ENCODE results near the gene TCAP. TPM values are rescaled to one million over a fixed set of nuclear protein-coding genes. Genes with fewer than 3 reads are reported as not detected.

TCAP gene
- total and polyA plus RNA-seq, 2 experiments from 2014 or later = 0.61 to 2.1 TPM

- H3K9me3 Mint-ChIP-seq = no peaks in the 10 kb centered on the region; the same call in 2 of the 3 replicates
- Histone ChIP-seq H3K4me3 (peak within 1 kb of the TSS; percentile 64), H3K36me3 (ENCODE audit: insufficient read depth) (no peaks in the 10 kb centered on the region), H3K79me2 (replicated peaks; ENCODE audit: insufficient read depth) (no peaks in the 10 kb centered on the region), H2AFZ (peak within 1 kb of the TSS; percentile 69), H4K20me1 (replicated peaks; ENCODE audit: insufficient read depth) (no peaks in the 10 kb centered on the region; the same call in 1 of the 2 replicates), H3K4me1 (ENCODE audit: insufficient read depth) (peaks cover 39% of the 10 kb centered on the region), H3K27ac (ENCODE audit: low read depth) (no peak within 1 kb of the TSS), H3K9me2 (ENCODE audit: insufficient read depth) (no peaks in the 10 kb centered on the region), H3K27me3 (ENCODE audit: insufficient read depth) (peaks cover 41% of the 10 kb centered on the region), H3K4me2 (peak within 1 kb of the TSS; percentile 90), H3F3A (replicated peaks; ENCODE audit: low read depth) (peaks cover 3% of the 10 kb centered on the region; the same call in 1 of the 2 replicates)
- peaks cover 32% of the 10 kb centered on the region for H3K27me3 Mint-ChIP-seq (ENCODE audit: insufficient read depth, low read depth, poor library complexity)
- H3K27ac Mint-ChIP-seq = no peak within 1 kb of the TSS
- DNase-seq (ENCODE audit: low spot score) = peak; percentile 90
- TF ChIP-seq EZH2 (IDR thresholded peaks at IDR 0.05; ENCODE audit: low read depth, unreplicated experiment) (peak; percentile 47), CREB1 (CRISPR knock-in tag; IDR thresholded peaks at IDR 0.05; ENCODE audit: low read depth) (peak; percentile 15; the same call in 1 of the 2 replicates), POLR2AphosphoS5 (IDR thresholded peaks at IDR 0.05; ENCODE audit: low read depth) (no peak)
- TF ChIP-seq, protein P1, sequence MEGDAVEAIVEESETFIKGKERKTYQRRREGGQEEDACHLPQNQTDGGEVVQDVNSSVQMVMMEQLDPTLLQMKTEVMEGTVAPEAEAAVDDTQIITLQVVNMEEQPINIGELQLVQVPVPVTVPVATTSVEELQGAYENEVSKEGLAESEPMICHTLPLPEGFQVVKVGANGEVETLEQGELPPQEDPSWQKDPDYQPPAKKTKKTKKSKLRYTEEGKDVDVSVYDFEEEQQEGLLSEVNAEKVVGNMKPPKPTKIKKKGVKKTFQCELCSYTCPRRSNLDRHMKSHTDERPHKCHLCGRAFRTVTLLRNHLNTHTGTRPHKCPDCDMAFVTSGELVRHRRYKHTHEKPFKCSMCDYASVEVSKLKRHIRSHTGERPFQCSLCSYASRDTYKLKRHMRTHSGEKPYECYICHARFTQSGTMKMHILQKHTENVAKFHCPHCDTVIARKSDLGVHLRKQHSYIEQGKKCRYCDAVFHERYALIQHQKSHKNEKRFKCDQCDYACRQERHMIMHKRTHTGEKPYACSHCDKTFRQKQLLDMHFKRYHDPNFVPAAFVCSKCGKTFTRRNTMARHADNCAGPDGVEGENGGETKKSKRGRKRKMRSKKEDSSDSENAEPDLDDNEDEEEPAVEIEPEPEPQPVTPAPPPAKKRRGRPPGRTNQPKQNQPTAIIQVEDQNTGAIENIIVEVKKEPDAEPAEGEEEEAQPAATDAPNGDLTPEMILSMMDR (conservative IDR thresholded peaks at IDR 0.05; ENCODE audit: low read depth in 2 of 2) = peak; percentile 60 to 76
- peaks cover 40% of the 10 kb centered on the region for H3K4me1 Mint-ChIP-seq
- no peaks in the 10 kb centered on the region; the same call in 2 of the 3 replicates for H3K36me3 Mint-ChIP-seq (ENCODE audit: low read depth)
- H3K4me3 Mint-ChIP-seq = peak within 1 kb of the TSS; percentile 68
- ATAC-seq = peak; percentile 43
Observed at GRCh38 chr17:39667945-39668924, 3.1 kb downstream of the TCAP start, which contains the start of gene PNMT. TSS of gene PNMT (plus strand) at chr17:39668453. CDS start at chr17:39668476, 23 bp downstream.

- no peak overlapping the region; the same call in 2 of the 3 replicates for H3K4me3 Mint-ChIP-seq
- peaks cover 25% of the 10 kb centered on the region for H3K4me1 Mint-ChIP-seq
- no peak for ATAC-seq
- no peak overlapping the region for H3K27ac Mint-ChIP-seq
- no peaks in the 10 kb centered on the region for H3F3A ChIP-seq (replicated peaks; ENCODE audit: low read depth)
- peaks cover 31% of the 10 kb centered on the region for H3K27me3 Mint-ChIP-seq (ENCODE audit: insufficient read depth, low read depth, poor library complexity)
- H2AFZ ChIP-seq = no peak overlapping the region
- peaks cover 25% of the 10 kb centered on the region for H3K4me1 ChIP-seq (ENCODE audit: insufficient read depth)
- no peak overlapping the region for H3K4me3 ChIP-seq
- H4K20me1 ChIP-seq (replicated peaks; ENCODE audit: insufficient read depth) = no peaks in the 10 kb centered on the region; the same call in 1 of the 2 replicates
- H3K4me2 ChIP-seq = no peak overlapping the region
- no peak overlapping the region for H3K27ac ChIP-seq (ENCODE audit: low read depth)
- no peaks in the 10 kb centered on the region for H3K9me2 ChIP-seq (ENCODE audit: insufficient read depth)
- H3K9me3 Mint-ChIP-seq = no peaks in the 10 kb centered on the region
- H3K79me2 ChIP-seq (replicated peaks; ENCODE audit: insufficient read depth) = no peaks in the 10 kb centered on the region
- no peaks in the 10 kb centered on the region for H3K36me3 ChIP-seq (ENCODE audit: insufficient read depth)
- H3K27me3 ChIP-seq (ENCODE audit: insufficient read depth) = peaks cover 41% of the 10 kb centered on the region
- no peaks in the 10 kb centered on the region; the same call in 2 of the 3 replicates for H3K36me3 Mint-ChIP-seq (ENCODE audit: low read depth)
- DNase-seq (ENCODE audit: low spot score) = no peak
- TF ChIP-seq REST (IDR thresholded peaks at IDR 0.05; ENCODE audit: unreplicated experiment) = no peak
- TF ChIP-seq STAT1 (IDR thresholded peaks at IDR 0.05; ENCODE audit: unreplicated experiment) = no peak
- TF ChIP-seq, protein P1 (conservative IDR thresholded peaks at IDR 0.05; ENCODE audit: low read depth in 2 of 2) = no peak
- TF ChIP-seq NANOG (IDR thresholded peaks at IDR 0.05; ENCODE audit: borderline replicate concordance) = no peak
- no peak for TF ChIP-seq CREB1 (CRISPR knock-in tag; IDR thresholded peaks at IDR 0.05; ENCODE audit: low read depth)
- TF ChIP-seq ZNF331 (CRISPR knock-in tag; IDR thresholded peaks at IDR 0.05; ENCODE audit: low read depth) = no peak
- no peak for TF ChIP-seq ZNF114 (CRISPR knock-in tag; IDR thresholded peaks at IDR 0.05)
- TF ChIP-seq EZH2phosphoT487 (IDR thresholded peaks at IDR 0.05; ENCODE audit: unreplicated experiment) = no peak
- TF ChIP-seq JUNB (IDR thresholded peaks at IDR 0.05; ENCODE audit: unreplicated experiment) = no peak
- no peak for TF ChIP-seq POLR2AphosphoS5 (IDR thresholded peaks at IDR 0.05; ENCODE audit: low read depth)
- no peak for TF ChIP-seq EZH2 (IDR thresholded peaks at IDR 0.05; ENCODE audit: low read depth, unreplicated experiment)
Observed at GRCh38 chr17:39669897-39670735, 5.0 kb downstream of the TCAP start.
